Measurements from ENCODE around the gene KARS1.

KARS1 gene

DNA sequence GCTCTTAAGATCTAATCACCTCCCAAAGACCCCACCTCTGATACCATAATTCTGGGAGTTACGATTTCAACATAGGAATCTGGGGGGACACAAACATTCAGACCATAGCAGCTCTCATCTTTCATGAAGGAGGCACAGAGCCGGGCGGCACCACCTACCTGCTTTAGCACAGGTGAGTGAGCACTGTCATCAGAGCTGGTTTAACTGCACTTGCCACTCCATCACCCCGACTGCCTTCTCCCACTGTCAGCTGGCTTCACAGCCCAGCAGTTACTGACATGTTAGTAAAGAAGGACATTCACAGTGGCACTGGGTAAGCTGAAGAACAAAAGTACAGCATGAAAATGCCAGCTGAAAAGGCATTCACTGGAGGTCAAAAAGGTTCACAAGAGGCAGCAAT, 58.7 kb downstream of the KARS1 start:
- no peak for DNase-seq (ENCODE audit: low read depth in 4 of 4, low spot score in 1 of 4)

GRCh38 chr16:75584108-75584507, 63.4 kb downstream of the KARS1 start:
- no peak for DNase-seq (ENCODE audit: low read depth in 4 of 4, low spot score in 1 of 4)

GRCh38 chr16:75579281-75579834, 68.1 kb downstream of the KARS1 start:
- no peak for DNase-seq (ENCODE audit: low read depth in 4 of 4, low spot score in 1 of 4)

- no peak for DNase-seq (ENCODE audit: low read depth in 4 of 4, low spot score in 1 of 4)
These were observed 68.7 kb downstream of the KARS1 start for GRCh38 chr16:75578725-75579124.

DNA sequence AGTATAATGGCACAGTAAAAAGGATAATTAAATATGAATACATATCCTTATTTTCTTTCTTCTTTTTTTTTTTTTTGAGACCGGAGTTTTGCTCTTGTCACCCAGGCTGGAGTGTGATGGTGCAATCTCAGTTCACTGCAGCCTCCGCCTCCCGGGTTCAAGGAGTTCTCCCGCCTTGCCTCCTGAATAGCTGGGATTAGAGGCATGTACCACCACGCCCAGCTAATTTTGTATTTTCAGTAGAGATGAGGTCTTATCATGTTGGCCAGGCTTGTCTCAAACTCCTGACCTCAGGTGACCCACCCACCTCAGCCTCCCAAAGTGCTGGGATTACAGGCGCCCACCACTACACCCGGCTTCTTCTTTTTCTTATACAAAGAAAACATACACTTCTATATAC, 69.3 kb downstream of the KARS1 start:
- no peak for DNase-seq (ENCODE audit: low read depth in 4 of 4, low spot score in 1 of 4)

All from stimulated activated CD4-positive, alpha-beta T cell treated with anti-CD3 and anti-CD28 coated beads, Interleukin-1b, Interleukin-23, amount 100 ng/mL, for 24 hours (primary cell).